GM12892 (cell line): ENCODE data around the gene P2RX6.

ENCODE experiments used
- POLR2A ChIP-seq: IDR thresholded peaks from 2 replicates; pipeline ENCODE4 v1.6.1; 2011; ENCODE audit warnings: low read depth, low read length, control low read depth
- POLR2AphosphoS5 ChIP-seq: IDR thresholded peaks from 2 replicates; pipeline ENCODE4 v1.6.1; 2011; ENCODE audit warnings: low read depth, low read length, control low read depth
- TAF1 ChIP-seq: IDR thresholded peaks from 2 replicates; pipeline ENCODE4 v1.6.1; 2011; ENCODE audit warnings: low read depth, mild to moderate bottlenecking, control low read depth, low read length, borderline replicate concordance

DNA sequence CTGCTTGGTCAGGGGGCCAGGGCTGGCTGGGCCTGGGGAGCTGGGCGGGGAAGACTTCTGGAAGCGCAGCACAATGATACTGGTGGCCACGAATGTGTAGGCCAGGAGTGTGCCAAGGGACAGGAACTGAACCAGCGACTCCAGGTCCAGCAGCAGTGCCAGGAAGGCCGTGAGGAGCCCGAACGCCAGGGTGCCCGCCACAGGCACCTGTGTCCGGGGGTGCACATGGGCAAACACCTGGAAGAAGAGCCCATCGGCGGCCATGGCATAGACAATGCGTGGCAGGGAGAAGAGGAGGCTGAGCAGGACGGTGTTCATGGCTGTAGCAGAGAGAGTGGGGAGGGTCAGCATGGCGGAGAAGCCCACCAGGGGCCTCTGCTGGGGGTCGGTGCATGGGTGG is 15.1 kb downstream of the P2RX6 start:
- TF ChIP-seq POLR2A (no peak), POLR2AphosphoS5 (no peak), TAF1 (no peak)
